HepG2 (cell line): Measurements from ENCODE around the gene PFDN2. TPM values are rescaled to one million over a fixed set of nuclear protein-coding genes. Genes with fewer than 3 reads are reported as not detected.

Experiments used
- ATAC-seq: fragments of 200-7000 bp; cut with Tn5 transposase; 3 replicates; pipeline ENCODE4 v1.9.1; 2020; ENCODE audit warnings: mild to moderate bottlenecking, moderate library complexity
- BruUV-seq: library from RNA; stranded (reverse); fragments of 400-500 nt; replicated peaks from 2 replicates; lab custom pipeline; 2021; lab: Mats Ljungman, UMichigan
- CTCF ChIA-PET: fragments of 300-600 bp; formaldehyde crosslinking; extraction: SDS; loops from one replicate; lab custom pipeline; 2021; ENCODE audit warnings: low total read pairs, inconsistent platforms, low intra/inter-chr PET ratio; lab: Yijun Ruan, JAX
- POLR2A ChIA-PET: fragments of 350-600 bp; sonication (Branson Sonifier 250); formaldehyde crosslinking; loops from one replicate; lab custom pipeline; 2020; ENCODE audit warnings: antibody characterized with exemption, inconsistent platforms; lab: Yijun Ruan, JAX
- DNase-seq: peaks from one replicate; pipeline ENCODE4 v3.0.0-alpha.2; 2015; ENCODE audit warnings: low spot score
- FAIRE-seq: peaks from 3 replicates; lab custom pipeline; 2011; peaks lifted over from hg19 to GRCh38; lab: Jason Lieb, UNC
- H2AFZ ChIP-seq: one replicate; pipeline ENCODE4 v1.6.1; 2011; ENCODE audit warnings: low read length, inconsistent platforms
- H3K27ac ChIP-seq: fragments of 300-600 bp; 3 replicates; pipeline ENCODE4 v1.8.0; 2011; ENCODE audit warnings: mixed run types, mild to moderate bottlenecking, mixed read lengths, low read length, inconsistent platforms; ENCODE audit not compliant: insufficient read depth; ENCODE audit errors: extremely low read length
- H3K27me3 ChIP-seq, 2 experiments: fragments of 200-600 bp in 1 of 2; 2 replicates in 1 of 2; 3 replicates in 1 of 2; pipeline versions ENCODE4 v1.6.0 to v1.8.0; 2011; ENCODE audit warnings: low read length in 2 of 2, mild to moderate bottlenecking in 2 of 2, moderate library complexity in 2 of 2, inconsistent platforms in 1 of 2; ENCODE audit not compliant: insufficient read depth in 2 of 2, control insufficient read depth in 1 of 2
- H3K36me3 ChIP-seq, 2 experiments: fragments of 200-600 bp in 1 of 2; replicated peaks in 1 of 2; 2 replicates in 1 of 2; 3 replicates in 1 of 2; pipeline versions ENCODE4 v1.5.1 to v1.8.0; 2011; ENCODE audit warnings: low read length in 2 of 2, inconsistent platforms in 1 of 2; ENCODE audit not compliant: insufficient read depth in 2 of 2, control insufficient read depth in 1 of 2
- H3K4me1 ChIP-seq: 2 replicates; pipeline ENCODE4 v1.5.1; 2012; ENCODE audit warnings: low read length, inconsistent platforms; ENCODE audit not compliant: insufficient read depth
- H3K4me2 ChIP-seq: 2 replicates; pipeline ENCODE4 v1.6.0; 2011; ENCODE audit warnings: low read depth, low read length, inconsistent platforms
- H3K4me3 ChIP-seq, 3 experiments: fragments of 200-600 bp in 1 of 3; sonication (generic), shearing (Covaris generic) in 1 of 3; replicated peaks in 1 of 3; 2 replicates each; pipeline ENCODE4 v1.5.1; 2011 to 2016; ENCODE audit warnings: low read length in 3 of 3, inconsistent platforms in 2 of 3, low read depth in 2 of 3, mild to moderate bottlenecking in 2 of 3, control low read depth in 1 of 3, mixed read lengths in 1 of 3; ENCODE audit not compliant: insufficient read depth in 1 of 3
- H3K79me2 ChIP-seq: one replicate; pipeline ENCODE4 v1.6.1; 2011; ENCODE audit warnings: low read length, inconsistent platforms; ENCODE audit not compliant: insufficient read depth
- H3K9ac ChIP-seq: 2 replicates; pipeline ENCODE4 v1.6.0; 2011; ENCODE audit warnings: mild to moderate bottlenecking, low read depth, low read length, inconsistent platforms; ENCODE audit not compliant: insufficient read depth
- H3K9me3 ChIP-seq: 2 replicates; pipeline ENCODE4 v1.5.1; 2012; ENCODE audit warnings: mild to moderate bottlenecking, low read length
- H4K20me1 ChIP-seq: 2 replicates; pipeline ENCODE4 v1.6.0; 2011; ENCODE audit warnings: inconsistent platforms, mild to moderate bottlenecking, low read length, moderate library complexity; ENCODE audit not compliant: insufficient read depth
- AGO2 ChIP-seq: fragments of 200-400 bp; formaldehyde crosslinking; optimal IDR thresholded peaks from 2 replicates; pipeline ENCODE3; 2017; ENCODE audit warnings: mild to moderate bottlenecking, low read depth, low read length, moderate library complexity
- HDAC2 ChIP-seq: sonication (generic); formaldehyde crosslinking; IDR thresholded peaks from 2 replicates; pipeline ENCODE4 v1.4.0; 2020; ENCODE audit warnings: missing genetic modification reagents
- HNF4A ChIP-seq: sonication (generic); formaldehyde crosslinking; IDR thresholded peaks from 2 replicates; pipeline ENCODE4 v1.4.0; 2020; ENCODE audit warnings: missing genetic modification reagents
- ISL2 ChIP-seq: sonication (generic); formaldehyde crosslinking; IDR thresholded peaks from 2 replicates; pipeline ENCODE4 v1.5.0; 2020; ENCODE audit warnings: missing genetic modification reagents
- MAX ChIP-seq: IDR thresholded peaks from 2 replicates; pipeline ENCODE4 v1.6.1; 2012; ENCODE audit warnings: inconsistent platforms
- NR2F6 ChIP-seq, 2 experiments: IDR thresholded peaks; 2 replicates each; pipeline ENCODE4 v1.6.1; 2016; ENCODE audit warnings: antibody characterized with exemption in 1 of 2, mild to moderate bottlenecking in 1 of 2
- POLR2G ChIP-seq: fragments of 200-400 bp; formaldehyde crosslinking; IDR thresholded peaks from 2 replicates; pipeline ENCODE4 v1.6.1; 2018; ENCODE audit warnings: mild to moderate bottlenecking, low read depth, low read length, moderate library complexity
- RBFOX2 ChIP-seq: fragments of 200-400 bp; formaldehyde crosslinking; IDR thresholded peaks from 2 replicates; pipeline ENCODE4 v1.6.1; 2017; ENCODE audit warnings: low read depth, mild to moderate bottlenecking, low read length
- TAF15 ChIP-seq: fragments of 200-400 bp; formaldehyde crosslinking; IDR thresholded peaks from one replicate; pipeline ENCODE4 v1.6.1; 2018; ENCODE audit warnings: mild to moderate bottlenecking, low read depth, low read length; ENCODE audit not compliant: poor library complexity, severe bottlenecking
- THAP9 ChIP-seq: sonication (generic); formaldehyde crosslinking; IDR thresholded peaks from 2 replicates; pipeline ENCODE4; 2020; ENCODE audit warnings: missing genetic modification reagents, mild to moderate bottlenecking, borderline replicate concordance
- ZNF740 ChIP-seq: sonication (generic); formaldehyde crosslinking; IDR thresholded peaks from 2 replicates; pipeline ENCODE4 v1.4.0; 2020; ENCODE audit warnings: missing genetic modification reagents
- ZSCAN31 ChIP-seq: sonication (generic); formaldehyde crosslinking; IDR thresholded peaks from 2 replicates; pipeline ENCODE4 v1.5.0; 2020; ENCODE audit warnings: low read depth, mild to moderate bottlenecking, missing genetic modification reagents
- WGBS: methylation state at CpG from one replicate; pipeline ENCODE4 v1.1.6; 2017; ENCODE audit warnings: low lambda C conversion rate; 5-methylcytosine and 5-hydroxymethylcytosine counted together
- in situ Hi-C: cut with HindIII; loops from 2 replicates; pipeline ENCODE4 v1.10.0; 2017; ENCODE audit warnings: low pct_unique_long_range_greater_than_20kb; ENCODE audit not compliant: extremely low pct_ligation_motif_present
- intact Hi-C: fragments of 100-400 bp; cut with micrococcal nuclease; formaldehyde crosslinking; loops from one replicate; pipeline ENCODE4 v1.10.0; 2022; ENCODE audit not compliant: unreplicated experiment
- polyA plus RNA-seq, 8 experiments: library from polyadenylated mRNA; depleted of rRNA in 3 of 8; stranded (reverse) in 7 of 8; unstranded in 1 of 8; fragments of >200 nt; fragmentation: Illumina TruSeq in 4 of 8; extraction: Trizol in 4 of 8; gene quantifications; 2 replicates each; pipeline versions ENCODE4 v1.2.1 to v1.2.3, GENCODE V29; 2011 to 2016; ENCODE audit warnings: low read depth in 4 of 8, missing spikeins in 1 of 8, mixed read lengths in 1 of 8; ENCODE audit not compliant: insufficient read depth in 1 of 8
- total RNA-seq, 5 experiments: library from RNA; depleted of rRNA; stranded (reverse); fragments of >200 nt; fragmentation: Illumina TruSeq; extraction: Trizol; gene quantifications; 2 replicates each; pipeline ENCODE4 v1.2.3, GENCODE V29; 2016; ENCODE audit warnings: low read depth in 1 of 5

Gene PFDN2
- total and polyA plus RNA-seq, 2 of the 13 experiments (the other 11 are each of a cell fraction or from before 2014, with no cell fraction given), result 62.6 to 63.6 TPM

GRCh38 chr1:161160671-161161145, 42.9 kb upstream of the PFDN2 start:
- H3K27me3 ChIP-seq, result no peaks in the 10 kb centered on the region; a peak in 1 of 5 replicates
- no peak overlapping the region for H2AFZ ChIP-seq
- H3K9me3 ChIP-seq, result no peaks in the 10 kb centered on the region
- ATAC-seq, result no peak
- POLR2A ChIA-PET, result no interaction called here
- no TSS peak for BruUV-seq
- CTCF ChIA-PET, result no interaction called here
- H3K4me2 ChIP-seq, result 0 out of 2 replicates have a peak overlapping the region, but pooled peaks have one; percentile 97
- no peak for DNase-seq
- in situ Hi-C loops, result no loop called here
- H3K36me3 ChIP-seq, result peaks cover 11 to 43% of the 10 kb centered on the region in 2 experiments; a peak in 4 of 5 replicates
- H4K20me1 ChIP-seq, result no peaks in the 10 kb centered on the region
- peak overlapping the region; percentile 91; the same call in 1 of the 2 replicates for H3K9ac ChIP-seq
- peaks cover 7% of the 10 kb centered on the region for H3K79me2 ChIP-seq
- H3K4me1 ChIP-seq, result peaks cover 35% of the 10 kb centered on the region
- intact Hi-C loops, result no loop called here
- WGBS, result 98% methylated on average over 14 of the region's 22 CpGs
- TF ChIP-seq POLR2G (0 out of 2 replicates have a peak, but pooled peaks have one; percentile 24), ZSCAN31 (no peak), AGO2 (peak; percentile 48), RBFOX2 (0 out of 2 replicates have a peak, but pooled peaks have one; percentile 19)
- H3K4me3 ChIP-seq, result no peak overlapping the region; a peak in 1 of 6 replicates
- FAIRE-seq, result no peak
- H3K27ac ChIP-seq, result no peak overlapping the region

- Histone ChIP-seq H2AFZ (no peak overlapping the region), H4K20me1 (no peaks in the 10 kb centered on the region), H3K27me3 (no peaks in the 10 kb centered on the region; a peak in 1 of 5 replicates), H3K36me3 (peaks cover 11 to 39% of the 10 kb centered on the region in 2 experiments; a peak in 4 of 5 replicates), H3K4me3 (peak overlapping the region; percentile 84 to 95 (median 94)), H3K4me1 (peaks cover 39% of the 10 kb centered on the region), H3K4me2 (peak overlapping the region; percentile 97), H3K79me2 (peaks cover 10% of the 10 kb centered on the region), H3K27ac (peak overlapping the region; percentile 64), H3K9me3 (no peaks in the 10 kb centered on the region), H3K9ac (peak overlapping the region; percentile 91)
- FAIRE-seq (no peak), DNase-seq (no peak), ATAC-seq (no peak)
- no TSS peak for BruUV-seq
- in situ Hi-C loops, result no loop called here
- CTCF ChIA-PET, result no interaction called here
- 21% methylated on average over 11 of the region's 11 CpGs for WGBS
- POLR2A ChIA-PET, result no interaction called here
- intact Hi-C loops, result no loop called here
- TF ChIP-seq ZNF740 (CRISPR knock-in tag) (peak; percentile 31; the same call in 1 of the 2 replicates), ISL2 (no peak), HDAC2 (0 out of 2 replicates have a peak, but pooled peaks have one; percentile 7), THAP9 (no peak), TAF15 (no peak), MAX (0 out of 2 replicates have a peak, but pooled peaks have one; percentile 11), NR2F6 (IDR thresholded peaks at IDR 0.05) (no peak), NR2F6 (CRISPR knock-in tag; IDR thresholded peaks at IDR 0.05) (peak; percentile 25; the same call in 1 of the 2 replicates), HNF4A (CRISPR knock-in tag) (peak; percentile 24; the same call in 1 of the 2 replicates)
These were observed 42.0 kb upstream of the PFDN2 start for GRCh38 chr1:161159913-161160243.
